Tibial nerve (tissue), 3 donors: ENCODE measurements around the gene MINDY4.

Experiments used
- CTCF ChIP-seq, 5 experiments: fragments of 200-600 bp in 3 of 5; fragments of 450-650 bp in 2 of 5; sonication (generic) in 3 of 5; IDR thresholded peaks; one replicate each; pipeline ENCODE4 v1.5.1; 2016 to 2019; ENCODE audit warnings: antibody characterized with exemption in 5 of 5, mild to moderate bottlenecking in 3 of 5, moderate library complexity in 2 of 5
- POLR2A ChIP-seq, 2 donors: fragments of 450-650 bp; IDR thresholded peaks; one replicate each; pipeline ENCODE4 v1.6.1; 2017; ENCODE audit warnings: antibody characterized with exemption in 2 of 2, mild to moderate bottlenecking in 2 of 2, moderate library complexity in 2 of 2

GRCh38 chr7:30844916-30845315 lies 73.7 kb downstream of the MINDY4 start:
- TF ChIP-seq POLR2A (IDR thresholded peaks at IDR 0.05) (no peak), CTCF (IDR thresholded peaks at IDR 0.05) (no peak)
